ENCODE data around the gene BATF2.
"Not testable (repeated sequence)": the region's sequence is repeated elsewhere in the genome, so short reads cannot be mapped to it uniquely, and the experiment has no call there.

Gene BATF2

GRCh38 chr11:65013130-65013887, 16.5 kb upstream of the BATF2 start:
- peak; percentile 88 for DNase-seq

- no peak for DNase-seq
Observed at GRCh38 chr11:65008873-65009272, 12.1 kb upstream of the BATF2 start.

- DNase-seq = no peak
Observed at GRCh38 chr11:65008016-65008415, 11.2 kb upstream of the BATF2 start.

- not testable (repeated sequence) for DNase-seq
Observed at GRCh38 chr11:65003968-65004367, 7.2 kb upstream of the BATF2 start.

- peak; percentile 53 for DNase-seq
Observed at GRCh38 chr11:65003282-65003681, 6.5 kb upstream of the BATF2 start.

GRCh38 chr11:65002706-65003105, 5.9 kb upstream of the BATF2 start:
- DNase-seq = no peak

- DNase-seq = no peak
Observed at GRCh38 chr11:64999478-64999877, 2.7 kb upstream of the BATF2 start.

- DNase-seq = no peak
Observed at GRCh38 chr11:64998690-64999431, 2.1 kb upstream of the BATF2 start.

- DNase-seq = no peak
Observed at GRCh38 chr11:64998141-64998540, 1.4 kb upstream of the BATF2 start.

GRCh38 chr11:64996327-64996709, 453 bp downstream of the BATF2 start:
- DNase-seq = no peak

- DNase-seq = no peak
Observed at GRCh38 chr11:64994318-64994717, 2.5 kb downstream of the BATF2 start.

- DNase-seq = peak; percentile 45
Observed at GRCh38 chr11:64990222-64990923, 6.4 kb downstream of the BATF2 start.

GRCh38 chr11:64989416-64989815, 7.4 kb downstream of the BATF2 start:
- DNase-seq = no peak

GRCh38 chr11:64987998-64988854, 8.5 kb downstream of the BATF2 start:
- no peak for DNase-seq

GRCh38 chr11:64983339-64983738, 13.4 kb downstream of the BATF2 start:
- DNase-seq = not testable (repeated sequence)

GRCh38 chr11:64976651-64977050, 20.1 kb downstream of the BATF2 start:
- DNase-seq = no peak

- DNase-seq = no peak
Observed at GRCh38 chr11:64974124-64974523, 22.6 kb downstream of the BATF2 start.

- DNase-seq = peak; percentile 76
Observed at GRCh38 chr11:64971421-64972233, 25.1 kb downstream of the BATF2 start, which contains the start of gene MAJIN. MAJIN (minus strand) TSS chr11:64972108; CDS start chr11:64959405, 12,703 bp downstream.

GRCh38 chr11:64970731-64971151, 26.0 kb downstream of the BATF2 start:
- DNase-seq = no peak

GRCh38 chr11:64969209-64969608, 27.6 kb downstream of the BATF2 start:
- peak; percentile 85 for DNase-seq

GRCh38 chr11:64967375-64967774, 29.4 kb downstream of the BATF2 start:
- no peak for DNase-seq
